Panc1 (cell line): Measurements from ENCODE around the gene ZNF652. TPM values are rescaled to one million over a fixed set of nuclear protein-coding genes. Genes with fewer than 3 reads are reported as not detected.
A peak's percentile ranks its signal among the peaks of the same experiment; 100 is the strongest.

ENCODE experiments used
- ATAC-seq: fragments of 200-7000 bp; cut with Tn5 transposase; 2 replicates; pipeline ENCODE4 v1.9.1; 2020; ENCODE audit warnings: mild to moderate bottlenecking, moderate library complexity
- BruUV-seq: library from RNA; stranded (reverse); fragments of 400-500 nt; replicated peaks from 2 replicates; lab custom pipeline; 2021; lab: Mats Ljungman, UMichigan
- CTCF ChIA-PET: fragments of 300-600 bp; sonication (Branson Sonifier 250); formaldehyde crosslinking; loops from one replicate; lab custom pipeline; 2022; ENCODE audit warnings: antibody characterized with exemption; lab: Charles Lee
- POLR2A ChIA-PET: fragments of 300-600 bp; sonication (Branson Sonifier 250); formaldehyde crosslinking; loops from one replicate; lab custom pipeline; 2022; ENCODE audit warnings: antibody characterized with exemption; lab: Charles Lee
- DNase-seq: peaks from one replicate; pipeline ENCODE4 v3.0.0-alpha.2; 2010; ENCODE audit warnings: low read depth, low spot score
- H3K27ac ChIP-seq: 2 replicates; pipeline ENCODE4 v1.5.1; 2011; ENCODE audit warnings: mild to moderate bottlenecking, low read length, inconsistent platforms
- H3K27me3 ChIP-seq: fragments of 200-500 bp; sonication (Bioruptor generic); 2 replicates; pipeline ENCODE4 v1.6.0; 2014; ENCODE audit warnings: low read length, inconsistent platforms; ENCODE audit not compliant: control insufficient read depth, insufficient read depth
- H3K36me3 ChIP-seq: fragments of 200-500 bp; sonication (Bioruptor generic); 2 replicates; pipeline ENCODE4 v1.5.1; 2014; ENCODE audit warnings: inconsistent platforms, mild to moderate bottlenecking, low read length, moderate library complexity; ENCODE audit not compliant: control insufficient read depth, insufficient read depth
- H3K4me1 ChIP-seq: 2 replicates; pipeline ENCODE4 v1.5.1; 2011; ENCODE audit warnings: inconsistent platforms, mild to moderate bottlenecking, low read length, moderate library complexity; ENCODE audit not compliant: control insufficient read depth, insufficient read depth
- H3K4me3 ChIP-seq, 2 experiments: 2 replicates each; pipeline ENCODE4 v1.5.1; 2011 to 2012; ENCODE audit warnings: low read depth in 2 of 2, low read length in 2 of 2, mild to moderate bottlenecking in 2 of 2, inconsistent platforms in 1 of 2, moderate library complexity in 1 of 2
- H3K9me3 ChIP-seq: fragments of 200-500 bp; sonication (Bioruptor generic); 2 replicates; pipeline ENCODE4 v1.5.1; 2014; ENCODE audit warnings: low read depth, mild to moderate bottlenecking, inconsistent platforms, low read length, moderate library complexity; ENCODE audit not compliant: control insufficient read depth, insufficient read depth
- CTCF ChIP-seq: fragments of 450-650 bp; IDR thresholded peaks from 2 replicates; pipeline ENCODE4 v1.5.1; 2017; ENCODE audit warnings: mild to moderate bottlenecking
- POLR2AphosphoS5 ChIP-seq: IDR thresholded peaks from 2 replicates; pipeline ENCODE4 v1.6.1; 2012; ENCODE audit warnings: mild to moderate bottlenecking, low read depth, low read length, moderate library complexity
- REST ChIP-seq, 2 experiments: IDR thresholded peaks; 2 replicates each; pipeline ENCODE4 v1.6.1; 2011 to 2012; ENCODE audit warnings: low read depth in 2 of 2, control low read depth in 1 of 2, low read length in 1 of 2, mild to moderate bottlenecking in 1 of 2, moderate library complexity in 1 of 2; ENCODE audit not compliant: insufficient read depth in 1 of 2
- SIN3A ChIP-seq: IDR thresholded peaks from 2 replicates; pipeline ENCODE4 v1.6.1; 2012; ENCODE audit warnings: low read depth, mild to moderate bottlenecking, low read length, moderate library complexity, borderline replicate concordance; ENCODE audit not compliant: insufficient read depth
- TCF7L2 ChIP-seq: IDR thresholded peaks from 2 replicates; pipeline ENCODE4 v1.6.1; 2011; ENCODE audit warnings: mild to moderate bottlenecking, low read depth, low read length, inconsistent platforms
- in situ Hi-C: cut with HindIII; loops from 2 replicates; pipeline ENCODE4 v1.10.0; 2016; ENCODE audit warnings: low sequenced_read_pairs, low pct_unique_long_range_greater_than_20kb
- intact Hi-C: fragments of 100-400 bp; cut with micrococcal nuclease; formaldehyde crosslinking; loops from one replicate; pipeline ENCODE4 v1.10.0; 2022; ENCODE audit not compliant: unreplicated experiment
- total RNA-seq: library from RNA; stranded (reverse); gene quantifications from one replicate; pipeline ENCODE4 v1.2.1, GENCODE V29; 2021; ENCODE audit not compliant: unreplicated experiment

The ZNF652 gene
- total RNA-seq, 1 experiment from 2014 or later, result 42.4 TPM

- TF ChIP-seq POLR2AphosphoS5 (no peak), CTCF (no peak), REST (IDR thresholded peaks at IDR 0.05; ENCODE audit: insufficient read depth in 1 of 2, low read depth in 2 of 2, low read length in 1 of 2) (no peak), SIN3A (no peak)
- Histone ChIP-seq H3K4me1 (peaks cover 5% of the 10 kb centered on the region; the same call in 1 of the 2 replicates), H3K27ac (no peak overlapping the region), H3K27me3 (no peaks in the 10 kb centered on the region), H3K36me3 (no peaks in the 10 kb centered on the region), H3K4me3 (no peak overlapping the region), H3K9me3 (no peaks in the 10 kb centered on the region)
- ChIA-PET CTCF (no interaction called here), POLR2A (no interaction called here)
- BruUV-seq, result no TSS peak
- no peak for ATAC-seq
- DNase-seq, result no peak
- intact Hi-C loops (no loop called here), in situ Hi-C loops (no loop called here)
Observed at GRCh38 chr17:49337884-49338283, 24.2 kb downstream of the ZNF652 start.

- Histone ChIP-seq H3K4me1 (no peaks in the 10 kb centered on the region), H3K4me3 (no peak overlapping the region), H3K27ac (no peak overlapping the region), H3K36me3 (no peaks in the 10 kb centered on the region), H3K9me3 (no peaks in the 10 kb centered on the region), H3K27me3 (no peaks in the 10 kb centered on the region)
- TF ChIP-seq POLR2AphosphoS5 (no peak), REST (IDR thresholded peaks at IDR 0.05; ENCODE audit: insufficient read depth in 1 of 2, low read depth in 2 of 2, low read length in 1 of 2) (no peak), CTCF (no peak), TCF7L2 (no peak), SIN3A (no peak)
- TSS peak; percentile 46 for BruUV-seq
- ChIA-PET CTCF (interaction anchor here (0.6 kb wide), 1 partner anchor 17 kb away, joined by 5 read pairs; no protein-coding TSS in a partner anchor), POLR2A (no interaction called here)
- no peak for ATAC-seq
- intact Hi-C loops, result no loop called here
- no peak for DNase-seq
- in situ Hi-C loops, result no loop called here
Observed at GRCh38 chr17:49334744-49335512, 27.1 kb downstream of the ZNF652 start.
